HEK293 (cell line): ENCODE results near the gene NUP210.

ENCODE experiments used
- SP7 ChIP-seq: fragments of 450-650 bp; formaldehyde crosslinking; IDR thresholded peaks from 2 replicates; pipeline ENCODE4 v1.5.1; 2016; ENCODE audit warnings: missing biosample characterization, missing genetic modification characterization
- ZNF223 ChIP-seq: fragments of 450-650 bp; formaldehyde crosslinking; IDR thresholded peaks from 2 replicates; pipeline ENCODE4 v1.5.1; 2016; ENCODE audit warnings: missing biosample characterization, missing genetic modification characterization
- TF ChIP-seq, protein P1 (sequence below): fragments of 450-650 bp; formaldehyde crosslinking; IDR thresholded peaks from 2 replicates; pipeline ENCODE4 v1.5.1; 2016; ENCODE audit warnings: missing biosample characterization, missing genetic modification characterization

DNA sequence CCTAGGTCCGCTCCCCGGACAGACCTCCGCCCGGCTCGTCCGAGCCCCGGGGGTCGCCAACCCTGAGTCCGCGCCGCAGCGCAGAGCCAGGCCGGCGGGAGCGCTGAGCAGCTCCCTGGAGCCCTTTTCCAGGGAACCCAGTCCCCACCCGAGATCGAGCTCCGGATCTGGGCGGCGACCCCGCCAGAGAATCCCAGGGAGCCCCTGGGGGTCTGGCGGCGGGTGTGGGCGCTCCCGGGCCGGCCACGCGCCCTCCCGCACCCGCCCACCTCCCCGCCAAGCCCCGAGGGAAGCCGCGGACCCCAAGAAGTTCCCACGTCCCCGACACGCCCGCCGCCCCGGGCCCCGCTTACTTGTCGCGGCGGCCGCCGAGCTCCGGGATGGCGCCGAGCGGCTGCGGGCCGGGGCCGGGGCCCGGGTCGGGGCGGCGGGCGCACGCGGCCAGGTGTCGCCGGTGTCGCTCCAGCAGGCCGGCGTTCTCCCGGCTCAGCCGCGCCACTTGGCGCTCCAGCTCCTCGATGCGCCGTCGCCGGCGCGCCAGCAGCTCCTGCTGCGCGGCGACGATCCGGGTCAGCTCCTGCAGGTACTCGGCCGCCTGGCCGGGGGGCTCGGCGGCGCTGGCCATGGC is 137.7 kb downstream of the NUP210 start:
- TF ChIP-seq, protein P1, sequence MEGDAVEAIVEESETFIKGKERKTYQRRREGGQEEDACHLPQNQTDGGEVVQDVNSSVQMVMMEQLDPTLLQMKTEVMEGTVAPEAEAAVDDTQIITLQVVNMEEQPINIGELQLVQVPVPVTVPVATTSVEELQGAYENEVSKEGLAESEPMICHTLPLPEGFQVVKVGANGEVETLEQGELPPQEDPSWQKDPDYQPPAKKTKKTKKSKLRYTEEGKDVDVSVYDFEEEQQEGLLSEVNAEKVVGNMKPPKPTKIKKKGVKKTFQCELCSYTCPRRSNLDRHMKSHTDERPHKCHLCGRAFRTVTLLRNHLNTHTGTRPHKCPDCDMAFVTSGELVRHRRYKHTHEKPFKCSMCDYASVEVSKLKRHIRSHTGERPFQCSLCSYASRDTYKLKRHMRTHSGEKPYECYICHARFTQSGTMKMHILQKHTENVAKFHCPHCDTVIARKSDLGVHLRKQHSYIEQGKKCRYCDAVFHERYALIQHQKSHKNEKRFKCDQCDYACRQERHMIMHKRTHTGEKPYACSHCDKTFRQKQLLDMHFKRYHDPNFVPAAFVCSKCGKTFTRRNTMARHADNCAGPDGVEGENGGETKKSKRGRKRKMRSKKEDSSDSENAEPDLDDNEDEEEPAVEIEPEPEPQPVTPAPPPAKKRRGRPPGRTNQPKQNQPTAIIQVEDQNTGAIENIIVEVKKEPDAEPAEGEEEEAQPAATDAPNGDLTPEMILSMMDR (tag by site-specific recombination), result no peak
- TF ChIP-seq SP7 (tag by site-specific recombination) (no peak), ZNF223 (no peak)
